Measurements from ENCODE around the gene ATP6V0C.

ATP6V0C gene

DNA sequence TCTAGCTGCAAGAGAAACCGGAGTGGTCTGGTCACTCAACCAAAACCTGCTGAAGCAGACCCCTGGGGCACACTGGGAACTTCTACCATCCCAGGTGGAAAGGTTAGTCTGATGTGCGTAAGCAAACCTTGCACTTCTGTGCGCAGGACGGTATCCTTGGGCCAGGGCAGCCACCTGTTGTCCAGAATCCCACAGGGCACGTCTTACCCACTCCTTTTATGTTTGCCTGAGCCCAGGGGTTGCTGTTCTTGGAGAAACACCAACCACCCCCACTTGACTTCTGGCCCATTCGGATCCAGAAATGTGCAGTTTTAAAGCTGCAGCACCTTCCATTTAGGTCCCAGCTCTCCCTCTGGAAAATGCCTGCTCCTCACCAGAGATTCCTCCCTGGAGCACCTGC is 20.1 kb upstream of the ATP6V0C start:
- no peak for DNase-seq

DNA sequence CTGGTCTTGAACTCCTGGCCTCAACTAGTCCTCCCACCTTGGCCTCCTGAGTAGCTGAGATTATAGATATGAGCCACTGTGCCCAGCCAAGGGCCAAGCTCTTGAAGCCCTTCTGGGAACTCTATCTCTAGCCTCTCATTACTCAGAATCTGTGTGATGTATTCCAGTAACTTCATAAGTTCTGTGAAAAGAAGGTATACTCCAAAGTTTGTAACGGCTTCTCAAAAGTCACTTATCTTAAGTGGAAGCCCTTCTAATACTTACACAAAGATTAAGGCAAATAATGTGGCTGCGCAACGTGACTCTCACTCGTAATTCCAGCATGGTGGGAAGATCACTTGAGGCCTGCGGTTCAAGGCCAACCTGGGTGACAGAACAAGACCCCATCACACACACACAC is 19.1 kb upstream of the ATP6V0C start:
- no peak for DNase-seq

GRCh38 chr16:2495041-2495440 is 18.7 kb upstream of the ATP6V0C start:
- no peak for DNase-seq

DNA sequence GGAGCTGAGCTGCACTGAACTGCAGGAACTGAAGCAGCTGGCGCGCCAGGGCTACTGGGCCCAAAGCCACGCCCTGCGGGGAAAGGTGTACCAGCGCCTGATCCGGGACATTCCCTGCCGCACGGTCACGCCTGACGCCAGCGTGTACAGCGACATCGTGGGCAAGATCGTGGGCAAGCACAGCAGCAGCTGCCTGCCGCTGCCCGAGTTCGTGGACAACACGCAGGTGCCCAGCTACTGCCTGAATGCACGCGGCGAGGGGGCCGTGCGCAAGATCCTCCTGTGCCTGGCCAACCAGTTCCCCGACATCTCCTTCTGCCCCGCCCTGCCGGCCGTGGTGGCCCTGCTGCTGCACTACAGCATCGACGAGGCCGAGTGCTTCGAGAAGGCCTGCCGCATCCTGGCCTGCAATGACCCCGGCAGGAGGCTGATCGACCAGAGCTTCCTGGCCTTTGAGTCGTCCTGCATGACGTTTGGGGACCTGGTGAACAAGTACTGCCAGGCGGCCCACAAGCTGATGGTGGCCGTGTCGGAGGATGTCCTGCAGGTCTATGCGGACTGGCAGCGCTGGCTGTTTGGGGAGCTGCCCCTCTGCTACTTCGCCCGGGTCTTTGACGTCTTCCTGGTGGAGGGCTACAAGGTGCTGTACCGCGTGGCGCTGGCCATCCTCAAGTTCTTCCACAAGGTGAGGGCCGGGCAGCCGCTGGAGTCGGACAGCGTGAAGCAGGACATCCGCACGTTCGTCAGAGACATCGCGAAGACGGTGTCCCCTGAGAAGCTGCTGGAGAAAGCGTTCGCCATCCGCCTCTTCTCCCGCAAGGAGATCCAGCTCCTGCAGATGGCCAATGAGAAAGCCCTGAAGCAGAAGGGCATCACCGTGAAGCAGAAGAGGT is 17.3 kb upstream of the ATP6V0C start:
- DNase-seq: no peak

DNA sequence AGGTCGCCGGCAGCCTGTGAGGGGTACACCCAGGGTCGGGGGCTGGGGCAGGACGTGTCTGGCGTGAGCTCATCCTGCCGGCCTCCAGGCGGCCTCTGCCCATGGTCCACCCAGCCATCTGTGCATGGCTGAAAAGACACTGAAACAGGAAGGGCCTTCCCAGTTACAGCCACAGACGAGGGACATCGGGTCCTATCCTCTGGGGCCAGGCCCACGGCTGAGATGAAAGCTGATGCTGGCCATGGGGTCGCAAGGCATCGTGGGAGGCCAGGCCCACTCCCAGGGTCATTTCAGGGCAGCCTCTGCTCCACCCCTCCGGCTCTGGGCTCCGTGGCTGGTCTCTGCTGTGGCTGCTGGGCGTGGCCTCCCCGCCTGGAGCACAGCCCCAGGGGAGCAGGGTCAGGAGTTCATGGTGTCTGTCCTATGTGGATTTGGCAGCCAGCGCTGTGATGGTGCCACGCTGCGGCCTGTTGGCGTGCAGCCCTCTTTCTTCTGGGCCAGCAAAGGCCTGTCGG is 16.6 kb upstream of the ATP6V0C start:
- no peak for DNase-seq

DNA sequence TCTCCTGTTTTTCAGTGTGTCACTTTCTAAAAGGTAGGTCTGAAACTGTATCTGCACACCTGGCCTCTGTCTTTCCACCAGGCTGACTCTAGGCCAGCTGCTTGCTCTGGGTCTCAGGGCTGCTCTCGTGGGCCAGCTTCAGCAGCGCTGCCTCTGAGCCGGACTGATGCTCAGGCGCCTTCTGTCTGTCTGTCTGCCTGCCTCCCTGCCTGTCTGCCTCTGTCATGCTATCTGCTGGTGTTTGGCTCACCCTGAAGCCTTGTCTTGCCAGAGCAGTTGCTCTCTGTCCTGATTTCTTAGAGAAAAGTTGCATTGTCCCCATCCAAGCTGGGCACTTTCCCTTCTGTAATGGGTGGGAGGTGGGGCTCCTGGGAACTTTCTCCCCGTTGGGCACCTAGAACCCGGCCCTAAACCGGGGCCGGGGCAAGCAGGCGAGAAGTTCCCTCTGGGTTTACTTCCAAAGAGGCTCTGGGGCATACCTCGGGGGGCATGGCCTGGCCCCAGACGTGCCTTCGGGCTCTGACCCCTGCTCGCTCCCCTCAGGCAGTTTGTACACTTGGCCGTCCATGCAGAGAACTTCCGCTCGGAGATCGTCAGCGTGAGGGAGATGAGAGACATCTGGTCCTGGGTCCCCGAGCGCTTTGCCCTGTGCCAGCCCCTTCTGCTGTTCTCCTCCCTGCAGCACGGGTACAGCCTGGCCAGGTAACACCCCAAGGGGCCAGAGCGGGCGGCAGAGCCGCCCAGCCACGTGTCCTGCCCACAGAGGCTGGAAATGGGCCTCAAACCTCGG is 15.9 kb upstream of the ATP6V0C start:
- no peak for DNase-seq

DNA sequence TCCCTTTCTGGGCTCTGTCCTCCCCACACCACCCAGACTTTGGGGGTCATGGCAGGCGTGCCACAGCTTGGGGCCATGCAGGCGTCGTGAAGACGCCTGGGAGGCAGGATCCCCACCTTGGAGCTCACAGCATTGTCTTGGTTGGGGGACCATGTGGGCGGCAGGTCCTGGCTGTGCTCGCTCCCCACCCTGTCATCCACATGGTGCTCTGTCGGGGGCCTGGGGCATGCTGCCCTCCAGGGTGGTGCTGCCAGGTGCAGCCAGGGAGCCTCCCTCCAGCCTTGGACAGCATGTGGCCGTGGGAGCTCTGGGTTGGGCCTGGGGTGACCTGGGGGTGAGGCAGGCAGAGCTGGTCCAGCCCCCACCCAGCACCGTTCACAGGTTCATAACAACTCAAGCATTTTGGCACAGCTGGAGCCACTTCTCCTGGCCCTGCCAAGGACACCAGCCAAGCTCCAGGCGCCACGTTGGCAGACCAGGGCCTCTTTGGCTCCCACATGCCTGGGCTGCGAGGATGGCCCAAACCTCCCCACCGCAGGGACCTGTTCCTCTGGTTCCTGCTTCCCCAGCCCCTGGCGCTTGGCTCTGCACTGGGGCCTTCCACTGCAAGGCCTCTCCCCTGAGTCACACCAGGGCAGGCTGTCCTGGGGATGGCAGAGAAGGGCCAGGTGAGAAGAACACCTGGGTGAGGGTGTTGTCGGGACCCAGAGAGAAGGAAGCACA is 15.1 kb upstream of the ATP6V0C start:
- no peak for DNase-seq

DNA sequence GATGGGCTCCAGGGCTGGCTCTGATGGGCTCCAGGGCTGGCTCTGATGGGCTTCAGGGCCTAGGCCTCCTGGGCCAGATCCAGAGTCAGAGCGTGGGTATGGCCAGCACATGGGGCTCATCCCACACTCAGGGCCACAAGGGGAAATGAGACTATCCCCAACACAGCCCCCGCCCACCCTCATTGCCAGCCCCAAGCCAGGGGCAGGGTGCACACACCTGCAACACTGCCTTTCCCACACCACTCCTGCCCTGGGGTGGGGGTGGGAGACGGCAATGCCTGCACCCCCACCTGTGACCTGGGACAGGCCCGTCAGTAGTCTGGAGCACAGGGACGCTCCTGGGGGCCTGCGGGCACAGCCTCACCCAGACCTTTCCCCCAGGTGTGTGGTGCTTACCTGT is 14.3 kb upstream of the ATP6V0C start:
- no peak for DNase-seq

DNA sequence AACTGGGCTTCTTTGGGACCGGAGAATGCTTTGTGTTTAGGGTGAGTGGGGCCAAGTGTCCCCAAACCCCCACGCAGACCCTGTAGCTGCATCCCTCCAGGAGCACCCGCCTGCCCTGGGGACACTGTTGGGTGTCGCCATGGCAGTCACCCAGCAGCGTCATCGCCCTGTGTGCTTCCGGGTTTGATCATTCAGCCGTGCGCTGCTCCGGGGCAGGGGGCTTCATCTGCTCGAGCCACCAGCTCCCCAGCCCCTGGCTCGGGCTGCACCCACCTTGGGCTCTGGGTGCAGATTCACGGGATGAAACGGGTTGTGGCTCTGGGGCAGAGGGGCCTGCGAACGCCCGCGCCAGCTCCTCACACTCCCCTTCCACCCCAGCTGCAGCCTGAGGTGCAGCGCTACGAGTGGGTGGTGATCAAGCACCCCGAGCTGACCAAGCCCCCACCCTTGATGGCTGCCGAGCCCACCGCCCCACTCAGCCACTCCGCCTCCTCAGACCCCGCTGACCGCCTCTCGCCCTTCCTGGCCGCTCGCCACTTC is 13.8 kb upstream of the ATP6V0C start:
- no peak for DNase-seq

- no peak for DNase-seq
These were observed 13.3 kb upstream of the ATP6V0C start for GRCh38 chr16:2500430-2500917.

GRCh38 chr16:2500918-2501750 is 12.6 kb upstream of the ATP6V0C start:
- peak; percentile 86 for DNase-seq

DNA sequence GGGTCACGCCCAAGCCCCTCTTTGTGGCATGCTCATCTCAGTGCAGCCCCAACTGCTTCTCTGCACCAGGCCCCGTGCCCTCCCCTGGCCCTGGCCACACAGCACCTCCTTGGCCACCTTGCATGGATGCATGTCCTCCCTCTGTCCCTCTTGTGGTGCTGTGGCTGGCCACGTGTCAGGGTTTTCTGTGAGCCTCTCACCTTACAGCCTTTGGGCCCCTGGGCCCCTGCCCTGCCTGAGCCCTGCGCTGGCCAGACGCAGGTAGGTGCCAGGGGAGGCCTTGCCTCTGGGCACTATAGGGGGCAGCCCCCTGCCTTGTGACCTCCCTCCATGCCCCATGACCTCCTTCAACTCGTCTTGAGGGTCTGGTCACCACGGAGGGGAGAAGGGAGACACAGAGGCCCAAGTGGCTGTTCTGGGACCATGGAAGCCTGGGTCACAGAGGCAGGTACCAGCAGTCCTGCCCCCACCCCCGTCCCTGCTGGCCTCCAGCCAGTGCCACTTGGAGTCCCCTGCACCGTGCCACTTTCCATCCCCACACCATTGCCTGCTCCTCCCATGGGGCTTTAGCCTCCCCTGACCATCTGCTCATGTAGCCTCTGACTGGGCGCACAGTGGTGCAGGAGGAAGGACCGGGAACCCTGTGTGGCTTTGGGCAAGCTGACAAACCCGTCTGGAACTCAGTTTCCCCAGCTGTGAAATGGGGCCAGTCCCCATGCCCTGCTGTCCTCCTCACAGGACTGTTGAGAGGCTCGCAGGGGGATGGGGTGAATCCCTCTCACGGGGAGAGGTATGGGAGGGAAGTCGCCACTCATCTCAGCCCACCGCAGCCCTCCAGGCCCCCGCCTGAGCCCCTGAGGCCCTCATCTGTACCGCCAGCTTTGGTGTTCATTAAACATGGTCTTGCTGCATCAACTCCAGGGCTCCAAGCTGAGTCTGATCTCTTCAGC is 11.5 kb upstream of the ATP6V0C start:
- no peak for DNase-seq

- no peak for DNase-seq
These were observed 8.1 kb upstream of the ATP6V0C start for GRCh38 chr16:2505695-2506094.

DNA sequence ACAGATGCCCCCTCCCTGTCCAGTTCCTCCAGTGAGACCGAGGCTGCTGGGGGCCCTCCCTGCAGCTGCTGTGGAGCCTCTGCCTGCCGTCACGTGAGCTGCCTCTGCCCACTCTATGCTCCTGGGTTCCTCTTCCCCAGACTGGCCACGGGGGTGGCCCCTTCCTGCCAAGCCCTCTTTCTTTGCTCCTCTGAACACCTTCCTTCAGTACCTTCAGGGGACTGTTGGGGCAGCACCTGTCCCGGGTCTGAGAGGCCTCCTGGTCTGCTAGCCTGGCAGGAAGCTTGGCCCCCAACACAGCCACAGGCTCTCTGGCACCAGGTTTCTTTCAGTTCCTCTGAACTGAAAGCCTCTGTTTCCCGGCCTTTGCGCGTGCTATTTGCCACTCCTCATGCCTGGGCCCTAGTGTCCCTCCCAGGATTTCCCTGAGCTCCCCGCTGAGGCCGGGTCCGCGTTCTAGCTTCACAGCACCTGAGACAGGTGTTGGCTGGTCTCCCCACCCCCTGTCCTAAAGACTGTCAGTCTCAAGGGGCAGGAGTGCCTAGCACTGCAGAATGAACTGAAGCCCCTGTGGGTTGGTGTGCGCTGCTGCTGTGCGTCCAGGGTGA is 6.6 kb upstream of the ATP6V0C start:
- no peak for DNase-seq

- no peak for DNase-seq
These were observed 6.1 kb upstream of the ATP6V0C start for GRCh38 chr16:2507665-2508064.

GRCh38 chr16:2508722-2509400 is 4.9 kb upstream of the ATP6V0C start:
- no peak for DNase-seq

- DNase-seq: no peak
These were observed 2.5 kb upstream of the ATP6V0C start for GRCh38 chr16:2511128-2511800.

GRCh38 chr16:2511996-2512734 is 1.6 kb upstream of the ATP6V0C start:
- DNase-seq: no peak

Measured in stimulated activated CD4-positive, alpha-beta T cell treated with anti-CD3 and anti-CD28 coated beads, Interleukin-2, amount 100 ng/mL, for 24 hours (primary cell).